Activated CD4-positive, CD25-positive, alpha-beta regulatory T cell treated with anti-CD3 and anti-CD28 coated beads, Interleukin-2, amount 50 U/mL, for 16 hours (primary cell): ENCODE data around the gene STX8.
"Not testable (repeated sequence)": the region's sequence is repeated elsewhere in the genome, so short reads cannot be mapped to it uniquely, and the experiment has no call there.

ENCODE experiments used
- DNase-seq: peaks from one replicate; pipeline ENCODE4 v3.0.0-alpha.2; 2020; ENCODE audit warnings: low read depth, low spot score

The STX8 gene

GRCh38 chr17:9575381-9576101 lies at the start of gene STX8:
Gene STX8, minus strand, starts transcription at chr17:9575820. Its CDS starts 12 bp downstream, at chr17:9575808.
- peak; percentile 47 for DNase-seq

DNA sequence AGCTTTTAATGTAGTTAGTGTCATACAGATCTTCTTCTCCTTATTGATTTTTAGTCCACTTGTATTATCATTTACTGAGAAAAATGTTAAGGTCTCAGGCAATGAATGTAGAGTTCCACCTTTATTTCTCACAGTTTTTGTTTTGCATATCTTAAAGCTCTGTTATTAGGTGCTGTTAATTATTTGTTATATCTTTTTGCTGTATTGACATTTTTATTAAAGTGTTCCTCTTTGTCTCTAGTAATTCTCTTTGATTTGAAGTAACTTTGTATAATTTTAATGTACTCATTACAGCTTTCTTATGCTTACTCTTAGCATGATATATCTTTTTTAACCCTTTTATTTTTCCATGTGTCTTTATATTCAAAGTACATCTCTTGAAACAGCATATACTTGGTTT lies 47.3 kb upstream of the STX8 start:
- DNase-seq, result no peak

DNA sequence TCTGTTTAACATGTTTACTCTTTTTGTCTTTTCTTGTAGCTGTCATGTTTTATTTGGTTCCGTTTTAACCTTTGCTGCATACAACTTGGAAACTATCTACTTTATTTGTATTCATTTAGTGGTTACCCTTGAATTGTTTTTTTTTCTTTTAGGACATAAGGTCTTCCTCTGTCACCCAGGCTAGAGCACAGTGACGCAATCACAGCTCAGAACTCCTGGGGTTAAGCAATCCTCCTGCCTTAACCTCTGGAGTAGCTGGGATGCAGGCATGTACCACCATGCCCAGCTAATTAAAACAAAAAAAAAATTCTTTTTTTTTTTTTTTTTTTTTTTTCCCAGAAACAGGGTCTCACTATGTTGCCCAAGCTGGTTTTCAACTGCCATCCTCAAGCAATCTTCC lies 39.9 kb upstream of the STX8 start:
- no peak for DNase-seq

DNA sequence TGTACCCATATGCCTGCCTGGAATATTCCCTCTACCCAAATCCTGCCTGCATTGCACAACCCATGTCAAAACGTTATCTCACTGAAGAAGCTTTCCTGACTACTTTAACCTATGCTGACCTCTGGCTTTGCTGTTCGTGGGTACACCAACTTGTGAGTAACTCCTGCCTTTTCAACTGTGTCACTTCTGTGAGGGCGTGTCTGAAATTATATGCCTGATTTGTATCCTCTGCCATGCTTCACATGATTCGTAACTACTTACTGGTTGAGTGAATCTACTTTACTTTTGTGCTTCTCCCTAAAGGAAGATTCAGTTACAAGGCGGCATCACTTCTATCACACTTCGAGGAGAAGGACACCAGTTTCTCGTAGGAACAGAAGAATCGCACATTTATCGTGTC lies 36.4 kb upstream of the STX8 start:
- no peak for DNase-seq

DNA sequence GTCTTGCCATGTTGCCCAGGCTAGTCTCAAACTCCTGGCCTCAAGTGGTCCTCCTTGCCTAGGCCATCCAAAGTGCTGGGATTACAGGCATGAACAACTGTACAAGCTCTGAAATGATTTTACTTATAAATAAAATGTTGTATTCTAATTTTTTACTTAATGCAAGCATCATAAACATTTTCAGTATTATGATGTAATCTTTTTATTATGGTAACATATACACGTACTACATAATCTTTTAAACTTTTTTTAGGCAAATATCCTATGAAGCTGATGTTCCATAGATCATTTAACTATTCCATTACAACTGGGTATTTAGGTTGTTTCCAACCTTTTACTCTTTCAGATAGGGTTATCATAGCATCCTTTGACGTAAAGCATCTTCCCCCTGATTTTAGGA lies 35.9 kb upstream of the STX8 start:
- DNase-seq, result no peak

DNA sequence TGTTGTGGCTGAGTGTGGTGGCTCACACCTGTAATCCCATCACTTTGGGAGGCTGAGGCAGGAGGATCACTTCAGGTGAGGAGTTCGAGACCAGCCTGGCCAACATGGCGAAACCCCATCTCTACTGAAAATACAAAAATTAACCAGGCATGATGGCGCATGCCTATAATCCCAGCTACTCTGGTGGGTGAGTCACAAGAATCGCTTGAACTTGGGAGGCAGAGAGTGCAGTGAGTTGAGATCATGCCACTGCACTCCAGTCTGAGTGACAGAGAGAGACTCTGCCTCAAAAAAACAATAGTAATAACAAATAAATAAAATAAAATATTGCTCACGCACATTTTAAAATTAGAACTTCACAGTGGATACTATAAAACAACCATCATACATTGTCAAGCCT lies 31.4 kb upstream of the STX8 start:
- not testable (repeated sequence) for DNase-seq

GRCh38 chr17:9606453-9606852 lies 30.8 kb upstream of the STX8 start:
- no peak for DNase-seq

GRCh38 chr17:9604583-9604982 lies 29.0 kb upstream of the STX8 start:
- DNase-seq, result not testable (repeated sequence)

GRCh38 chr17:9598661-9599060 lies 23.0 kb upstream of the STX8 start:
- no peak for DNase-seq

DNA sequence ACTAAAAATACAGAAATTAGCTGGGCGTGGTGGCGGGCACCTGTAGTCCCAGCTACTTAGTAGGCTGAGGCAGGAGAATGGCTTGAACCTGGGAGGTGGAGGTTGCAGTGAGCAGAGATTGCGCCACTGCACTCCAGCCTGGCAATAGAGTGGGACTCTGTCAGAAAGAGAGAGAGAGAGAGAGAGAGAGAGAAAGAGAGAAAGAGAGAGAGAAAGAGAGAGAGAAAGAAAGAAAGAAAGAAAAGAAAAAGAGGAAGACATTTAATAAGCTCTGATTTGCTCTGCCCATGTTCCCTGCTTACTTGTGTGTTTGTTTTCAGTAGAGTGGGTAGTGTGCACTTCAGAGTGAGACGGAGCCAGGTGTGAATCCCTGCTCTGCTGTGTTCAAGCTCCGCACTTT lies 22.0 kb upstream of the STX8 start:
- not testable (repeated sequence) for DNase-seq

DNA sequence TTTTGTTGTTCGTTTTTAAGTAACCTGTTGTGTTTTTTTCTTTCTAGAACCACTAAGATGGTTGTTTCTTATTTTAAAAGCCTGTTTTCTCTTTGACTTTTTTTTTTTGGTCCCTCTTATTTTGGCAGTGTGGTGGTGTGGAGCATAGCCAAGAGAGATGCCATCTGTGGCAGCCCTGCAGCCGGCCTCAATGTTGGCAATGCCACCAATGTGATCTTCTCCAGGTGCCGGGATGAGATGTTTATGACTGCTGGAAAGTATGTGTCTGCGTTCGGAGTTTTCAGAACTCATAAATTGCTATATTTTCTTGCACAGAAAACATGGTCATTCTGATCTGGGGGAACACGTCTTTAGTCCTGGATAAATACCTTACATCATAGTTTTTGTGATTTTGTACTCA lies 18.4 kb upstream of the STX8 start:
- no peak for DNase-seq

- no peak for DNase-seq
These were observed 12.5 kb upstream of the STX8 start for GRCh38 chr17:9587969-9588656.

GRCh38 chr17:9577373-9577709 lies 1.7 kb upstream of the STX8 start:
- DNase-seq, result no peak

DNA sequence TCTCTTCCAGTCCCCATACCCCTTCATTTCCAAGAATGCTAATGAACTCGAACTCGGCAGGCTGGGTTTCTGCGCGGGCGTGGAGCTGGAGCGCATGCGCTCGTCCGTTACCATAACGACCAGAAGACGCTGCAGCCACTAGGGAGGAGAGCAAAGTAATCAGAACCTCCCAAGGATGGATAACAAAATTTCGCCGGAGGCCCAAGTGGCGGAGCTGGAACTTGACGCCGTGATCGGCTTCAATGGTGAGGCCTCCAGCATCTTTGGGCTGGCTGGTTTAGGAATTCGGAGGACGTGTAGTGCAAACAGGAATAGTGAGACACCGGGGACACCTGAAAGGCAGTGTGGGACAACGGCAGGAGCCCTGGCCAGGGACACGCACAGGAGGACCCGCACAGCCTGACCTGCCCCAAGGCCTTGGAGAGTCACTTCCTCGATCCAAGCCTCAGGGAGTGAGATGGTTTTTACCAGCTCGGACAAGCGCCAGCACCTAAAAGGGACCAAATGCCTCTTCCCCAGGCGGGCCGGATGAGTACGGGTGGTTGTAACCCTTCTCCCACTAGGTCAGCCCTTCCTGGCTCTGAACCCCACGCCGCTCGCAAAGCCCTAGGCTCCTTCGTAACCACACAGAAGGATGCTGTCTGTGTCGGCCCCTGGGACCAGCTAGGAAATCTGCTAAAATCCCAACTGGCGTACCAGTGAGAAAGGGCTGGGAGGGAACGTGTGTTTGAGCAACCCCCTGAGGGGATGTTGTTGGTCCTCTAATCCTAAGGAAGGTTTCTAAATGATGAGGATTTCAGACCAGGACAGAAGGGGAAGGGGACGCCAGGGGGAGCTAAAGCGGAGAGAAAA lies 1.1 kb upstream of the STX8 start, which contains the start of gene CFAP52:
Gene CFAP52, plus strand, starts transcription at position 122 of the 852 bp plus-strand sequence. Its CDS starts 54 bp downstream, at position 176.
- DNase-seq, result peak; percentile 41

DNA sequence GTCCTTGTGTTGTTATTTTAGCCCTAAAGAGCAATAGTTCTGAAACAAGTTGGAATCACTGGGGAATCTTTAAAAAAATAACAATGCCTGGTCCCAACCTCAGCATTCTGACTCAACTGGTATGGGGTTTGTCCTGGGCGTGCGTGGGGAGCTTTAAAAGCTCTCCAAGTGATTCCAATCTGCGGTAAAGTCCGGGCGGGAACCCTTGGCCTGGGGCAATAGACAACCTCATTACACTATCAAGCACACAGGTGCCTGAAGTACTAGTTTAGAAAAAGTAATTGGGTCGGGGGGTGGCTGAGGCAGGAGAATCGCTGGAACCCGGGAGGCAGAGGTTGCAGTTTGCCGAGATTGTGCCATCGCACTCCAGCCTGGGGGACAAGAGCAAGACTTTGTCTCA lies 4.4 kb downstream of the STX8 start:
- DNase-seq, result no peak

- no peak for DNase-seq
These were observed 6.5 kb downstream of the STX8 start for GRCh38 chr17:9568957-9569588.

DNA sequence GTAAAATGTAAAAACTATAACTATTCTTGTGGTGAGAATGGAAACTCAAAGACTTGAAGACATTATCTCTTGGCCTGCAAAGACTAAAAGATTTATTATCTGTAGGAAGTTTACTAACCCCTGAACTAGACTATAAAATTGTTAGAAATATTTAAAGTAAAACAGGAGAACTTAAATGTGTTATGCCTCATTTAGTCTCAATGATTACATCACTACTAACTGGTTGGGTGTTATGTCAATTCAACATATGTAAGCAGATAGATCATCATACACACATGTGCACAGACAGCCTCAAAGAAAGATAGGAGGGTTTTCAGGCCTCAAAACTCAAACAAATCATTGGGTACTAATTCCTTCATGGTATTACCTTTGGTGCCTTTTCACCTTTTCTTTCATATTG lies 7.6 kb downstream of the STX8 start:
- no peak for DNase-seq

DNA sequence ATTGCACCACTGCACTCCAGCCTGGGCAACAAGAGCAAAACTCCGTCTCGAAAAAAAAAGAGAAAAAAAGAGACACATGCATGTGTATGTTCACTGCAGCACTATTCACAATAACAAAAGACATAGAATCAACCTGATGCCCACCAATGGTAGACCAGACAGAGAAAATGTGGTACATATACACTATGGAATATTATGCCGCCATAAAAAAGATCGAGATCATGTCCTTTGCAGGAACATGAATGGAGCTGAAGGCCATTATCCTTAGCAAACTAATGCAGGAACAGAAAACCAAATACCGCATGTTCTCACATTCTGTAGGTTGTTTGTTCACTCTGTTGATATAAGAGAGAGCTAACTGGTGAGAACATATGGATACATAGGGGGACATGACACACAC lies 8.9 kb downstream of the STX8 start:
- not testable (repeated sequence) for DNase-seq

DNA sequence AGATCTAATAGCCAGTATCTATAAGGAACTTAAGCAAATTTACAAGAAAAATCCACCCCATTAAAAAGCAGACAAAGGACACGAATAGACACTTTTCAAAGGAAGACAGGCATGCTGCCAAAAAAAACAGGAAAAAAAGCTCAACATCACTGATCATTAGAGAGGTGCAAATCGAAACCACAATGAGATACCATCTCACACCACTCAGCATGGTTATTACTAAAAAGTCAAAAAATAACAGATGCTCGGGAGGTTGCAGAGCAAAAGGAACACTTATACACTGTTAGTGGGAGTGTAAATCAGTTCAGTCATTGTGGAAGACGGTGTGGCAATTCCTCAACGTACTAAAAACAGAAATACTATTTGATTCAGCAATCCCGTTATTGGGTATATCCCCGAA lies 9.6 kb downstream of the STX8 start:
- no peak for DNase-seq

DNA sequence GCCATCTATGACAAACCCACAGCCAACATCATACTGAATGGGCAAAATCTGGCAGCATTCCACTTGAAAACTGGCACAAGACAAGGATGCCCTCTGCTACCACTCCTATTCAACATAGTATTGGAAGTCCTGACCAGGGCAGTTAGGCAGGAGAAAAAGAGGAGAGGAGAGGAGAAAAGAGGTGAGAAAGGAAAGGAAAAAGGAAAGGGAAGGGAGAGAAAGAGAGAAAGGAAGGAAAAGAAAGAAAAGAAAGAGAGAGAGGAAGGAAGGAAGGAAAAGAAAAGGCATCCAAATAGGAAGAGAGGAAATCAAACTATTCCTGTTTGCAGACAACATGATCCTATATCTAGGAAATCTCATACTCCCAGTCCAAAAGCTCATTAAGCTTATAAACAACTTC lies 11.5 kb downstream of the STX8 start:
- no peak for DNase-seq

GRCh38 chr17:9557857-9558256 lies 17.8 kb downstream of the STX8 start:
- DNase-seq, result no peak

- DNase-seq, result no peak
These were observed 18.4 kb downstream of the STX8 start for GRCh38 chr17:9557161-9557755.
